Measurements from ENCODE around the gene SLC25A10.
A peak's percentile ranks its signal among the peaks of the same experiment; 100 is the strongest.

The SLC25A10 gene

GRCh38 chr17:81715872-81716673, 4.0 kb downstream of the SLC25A10 start:
- ChIA-PET CTCF (interaction anchor here (0.7 kb wide), 1 partner anchor 11 kb away, joined by 4 read pairs; no protein-coding TSS in a partner anchor), POLR2A (interaction anchor here (0.8 to 6.4 kb wide), 4 partner anchors 7 to 940 kb away, joined by 4 to 55 read pairs (median 10); partner anchors contain the start of gene MRPL12)
- H3K4me1 ChIP-seq (ENCODE audit: control insufficient read depth, insufficient read depth, low read length): peaks cover 9% of the 10 kb centered on the region; the same call in 1 of the 2 replicates
- H3K9me3 ChIP-seq (ENCODE audit: control insufficient read depth, insufficient read depth, low read depth, low read length): no peaks in the 10 kb centered on the region
- no peak overlapping the region for H3K4me3 ChIP-seq (ENCODE audit: low read depth, low read length)
- H3K36me3 ChIP-seq (ENCODE audit: control insufficient read depth in 2 of 2, insufficient read depth in 1 of 2, low read length in 2 of 2): peaks cover 9 to 68% of the 10 kb centered on the region in 2 experiments; a peak in 2 of 3 replicates
- TF ChIP-seq MZF1 (tag by site-specific recombination; IDR thresholded peaks at IDR 0.05; ENCODE audit: borderline replicate concordance): no peak
- TF ChIP-seq SP3 (tag by site-specific recombination; IDR thresholded peaks at IDR 0.05): no peak
- 0 out of 2 replicates have a peak, but pooled peaks have one; percentile 28 for TF ChIP-seq ZNF423 (tag by site-specific recombination; IDR thresholded peaks at IDR 0.05)
- TF ChIP-seq ZBTB49 (tag by site-specific recombination; IDR thresholded peaks at IDR 0.05; ENCODE audit: low read depth): no peak
- TF ChIP-seq ZIC2 (tag by site-specific recombination; IDR thresholded peaks at IDR 0.05): peak; percentile 80
- no peak for TF ChIP-seq ZNF146 (tag by site-specific recombination; IDR thresholded peaks at IDR 0.05)
- TF ChIP-seq ZNF433 (tag by site-specific recombination; IDR thresholded peaks at IDR 0.05; ENCODE audit: low read depth): no peak
- TF ChIP-seq ZBTB21 (tag by site-specific recombination; IDR thresholded peaks at IDR 0.05): no peak
- no peak for TF ChIP-seq ZNF747 (tag by site-specific recombination; IDR thresholded peaks at IDR 0.05)
- no peak for TF ChIP-seq ZSCAN30 (tag by site-specific recombination; IDR thresholded peaks at IDR 0.05)
- TF ChIP-seq GLIS2 (tag by site-specific recombination; IDR thresholded peaks at IDR 0.05): peak; percentile 20; the same call in 1 of the 2 replicates
- no peak for TF ChIP-seq ZNF677 (tag by site-specific recombination; IDR thresholded peaks at IDR 0.05)
- 0 out of 2 replicates have a peak overlapping the region, but pooled peaks have one; percentile 24 for H3K27ac ChIP-seq (ENCODE audit: extremely low read depth, low read depth, low read length)

- 0 out of 2 replicates have a peak overlapping the region, but pooled peaks have one; percentile 24 for H3K27ac ChIP-seq (ENCODE audit: extremely low read depth, low read depth, low read length)
- no peak overlapping the region for H3K4me3 ChIP-seq (ENCODE audit: low read depth, low read length)
- no peak for TF ChIP-seq PRDM1 (tag by site-specific recombination; IDR thresholded peaks at IDR 0.05)
- TF ChIP-seq SP2 (tag by site-specific recombination; IDR thresholded peaks at IDR 0.05): 0 out of 2 replicates have a peak, but pooled peaks have one; percentile 4
- peaks cover 3% of the 10 kb centered on the region; the same call in 1 of the 2 replicates for H3K4me1 ChIP-seq (ENCODE audit: control insufficient read depth, insufficient read depth, low read length)
- ChIA-PET POLR2A (interaction anchor here (0.9 to 2.8 kb wide), 3 partner anchors 9 to 939 kb away, joined by 6 to 14 read pairs (median 6); partner anchors contain the start of gene MRPL12), CTCF (no interaction called here)
- peaks cover 9 to 69% of the 10 kb centered on the region in 2 experiments; a peak in 2 of 3 replicates for H3K36me3 ChIP-seq (ENCODE audit: control insufficient read depth in 2 of 2, insufficient read depth in 1 of 2, low read length in 2 of 2)
- H3K9me3 ChIP-seq (ENCODE audit: control insufficient read depth, insufficient read depth, low read depth, low read length): no peaks in the 10 kb centered on the region
These were observed 4.6 kb downstream of the SLC25A10 start for GRCh38 chr17:81716674-81716996.

GRCh38 chr17:81717049-81717765, 5.1 kb downstream of the SLC25A10 start:
- no peaks in the 10 kb centered on the region for H3K9me3 ChIP-seq (ENCODE audit: control insufficient read depth, insufficient read depth, low read depth, low read length)
- H3K4me3 ChIP-seq (ENCODE audit: low read depth, low read length): no peak overlapping the region
- TF ChIP-seq ZNF148 (tag by site-specific recombination; IDR thresholded peaks at IDR 0.05; ENCODE audit: borderline replicate concordance): no peak
- TF ChIP-seq GLIS2 (tag by site-specific recombination; IDR thresholded peaks at IDR 0.05): 0 out of 2 replicates have a peak, but pooled peaks have one; percentile 34
- ChIA-PET POLR2A (interaction anchor here (0.9 kb wide), 1 partner anchor 9 kb away, joined by 6 read pairs; no protein-coding TSS in a partner anchor), CTCF (no interaction called here)
- H3K27ac ChIP-seq (ENCODE audit: extremely low read depth, low read depth, low read length): no peak overlapping the region
- H3K4me1 ChIP-seq (ENCODE audit: control insufficient read depth, insufficient read depth, low read length): peaks cover 5% of the 10 kb centered on the region
- peaks cover 9 to 69% of the 10 kb centered on the region in 2 experiments; a peak in 2 of 3 replicates for H3K36me3 ChIP-seq (ENCODE audit: control insufficient read depth in 2 of 2, insufficient read depth in 1 of 2, low read length in 2 of 2)
